HG03558 (cell line): ENCODE measurements around the gene MYH9.
"Not testable (repeated sequence)": the region's sequence is repeated elsewhere in the genome, so short reads cannot be mapped to it uniquely, and the experiment has no call there.

Experiments
- ATAC-seq: cut with Tn5 transposase; IDR thresholded peaks from one replicate; pipeline ENCODE4 v1.9.1; 2021; ENCODE audit warnings: moderate number of reproducible peaks; ENCODE audit not compliant: unreplicated experiment; ENCODE audit errors: extremely low read depth

MYH9 gene

GRCh38 chr22:36387959-36388726 lies at the start of gene MYH9:
MYH9 (minus strand) TSS chr22:36387967; CDS start chr22:36349236, 38,731 bp downstream.
- peak; percentile 46 for ATAC-seq

GRCh38 chr22:36435516-36436415 lies 48.0 kb upstream of the MYH9 start:
- ATAC-seq: no peak

GRCh38 chr22:36433318-36434231 lies 45.8 kb upstream of the MYH9 start:
- ATAC-seq: no peak

GRCh38 chr22:36432592-36433317 lies 45.0 kb upstream of the MYH9 start:
- ATAC-seq: no peak

- no peak for ATAC-seq
Observed at GRCh38 chr22:36431977-36432376, 44.2 kb upstream of the MYH9 start.

GRCh38 chr22:36430863-36431262 lies 43.1 kb upstream of the MYH9 start:
- no peak for ATAC-seq

- ATAC-seq: not testable (repeated sequence)
Observed at GRCh38 chr22:36427952-36428351, 40.2 kb upstream of the MYH9 start.

- ATAC-seq: no peak
Observed at GRCh38 chr22:36425977-36426523, 38.3 kb upstream of the MYH9 start.

- ATAC-seq: no peak
Observed at GRCh38 chr22:36424901-36425579, 37.3 kb upstream of the MYH9 start.

- ATAC-seq: not testable (repeated sequence)
Observed at GRCh38 chr22:36424466-36424865, 36.7 kb upstream of the MYH9 start.

- no peak for ATAC-seq
Observed at GRCh38 chr22:36423461-36424404, 36.0 kb upstream of the MYH9 start.

- ATAC-seq: no peak
Observed at GRCh38 chr22:36422287-36423014, 34.7 kb upstream of the MYH9 start.

- no peak for ATAC-seq
Observed at GRCh38 chr22:36419912-36420882, 32.4 kb upstream of the MYH9 start.

GRCh38 chr22:36419177-36419911 lies 31.6 kb upstream of the MYH9 start:
- no peak for ATAC-seq

- ATAC-seq: no peak
Observed at GRCh38 chr22:36417281-36417686, 29.5 kb upstream of the MYH9 start.
